Common myeloid progenitor, CD34-positive (primary cell): ENCODE data around the gene ACCSL.

Experiments
- CTCF ChIA-PET: fragments of 350-600 bp; sonication (Branson Sonifier 250); formaldehyde crosslinking; loops from one replicate; lab custom pipeline; 2021; ENCODE audit warnings: antibody characterized with exemption; lab: Charles Lee
- POLR2A ChIA-PET: fragments of 350-600 bp; sonication (Branson Sonifier 250); formaldehyde crosslinking; loops from one replicate; lab custom pipeline; 2021; ENCODE audit warnings: antibody characterized with exemption; lab: Charles Lee
- DNase-seq, 3 donors: peaks; one replicate each; pipeline versions ENCODE4 v3.0.0 to v3.0.0-alpha.2; 2013
- H3K27ac ChIP-seq, 2 experiments: 1 replicate in 1 of 2; 2 replicates in 1 of 2; pipeline ENCODE4 v1.7.0; 2013; ENCODE audit warnings: inconsistent platforms in 2 of 2, low read length in 2 of 2, mild to moderate bottlenecking in 2 of 2, low read depth in 1 of 2, moderate library complexity in 1 of 2; ENCODE audit not compliant: severe bottlenecking in 2 of 2, insufficient read depth in 1 of 2, poor library complexity in 1 of 2
- H3K27me3 ChIP-seq, 5 experiments: replicated peaks in 2 of 5; 1 replicate in 3 of 5; 2 replicates in 2 of 5; pipeline versions ENCODE4 v1.6.1 to v1.7.0; 2013; ENCODE audit warnings: low read length in 4 of 5, mild to moderate bottlenecking in 2 of 5, moderate library complexity in 2 of 5, inconsistent platforms in 1 of 5; ENCODE audit not compliant: insufficient read depth in 5 of 5, control insufficient read depth in 4 of 5
- H3K36me3 ChIP-seq, 4 experiments: 1 replicate in 2 of 4; 2 replicates in 2 of 4; pipeline versions ENCODE4 v1.6.1 to v1.7.0; 2013; ENCODE audit warnings: low read length in 3 of 4, control low read depth in 1 of 4, mild to moderate bottlenecking in 1 of 4; ENCODE audit not compliant: control insufficient read depth in 4 of 4, insufficient read depth in 4 of 4
- H3K4me1 ChIP-seq, 4 experiments: 1 replicate in 3 of 4; 2 replicates in 1 of 4; pipeline versions ENCODE4 v1.6.1 to v1.7.1; 2013; ENCODE audit warnings: low read length in 3 of 4, mild to moderate bottlenecking in 3 of 4, control low read depth in 1 of 4, inconsistent platforms in 1 of 4, moderate library complexity in 1 of 4; ENCODE audit not compliant: control insufficient read depth in 4 of 4, insufficient read depth in 4 of 4; ENCODE audit errors: control extremely low read depth in 1 of 4
- H3K4me3 ChIP-seq, 7 experiments: 1 replicate in 4 of 7; 2 replicates in 3 of 7; pipeline versions ENCODE4 v1.5.1 to v1.7.0; 2013; ENCODE audit warnings: mild to moderate bottlenecking in 7 of 7, low read length in 6 of 7, moderate library complexity in 6 of 7, inconsistent platforms in 2 of 7, low read depth in 2 of 7, control low read depth in 1 of 7; ENCODE audit not compliant: insufficient read depth in 4 of 7, control insufficient read depth in 1 of 7; ENCODE audit errors: extremely low read depth in 1 of 7
- H3K9me3 ChIP-seq, 5 experiments: 1 replicate in 4 of 5; 2 replicates in 1 of 5; pipeline versions ENCODE4 v1.6.1 to v1.7.1; 2013; ENCODE audit warnings: low read length in 4 of 5, mild to moderate bottlenecking in 2 of 5, inconsistent platforms in 1 of 5, low read depth in 1 of 5, moderate library complexity in 1 of 5; ENCODE audit not compliant: control insufficient read depth in 4 of 5, insufficient read depth in 2 of 5; ENCODE audit errors: control extremely low read depth in 1 of 5
- WGBS: methylation state at CpG from one replicate; pipeline ENCODE4 v1.1.5; 2013; ENCODE audit not compliant: insufficient coverage; 5-methylcytosine and 5-hydroxymethylcytosine counted together

ACCSL gene

GRCh38 chr11:44018127-44018521, 29.7 kb upstream of the ACCSL start:
- no peak overlapping the region for H3K4me3 ChIP-seq
- H3K27ac ChIP-seq = no peak overlapping the region
- H3K9me3 ChIP-seq = peaks cover 0 to 4% (median 0%) of the 10 kb centered on the region in 5 experiments
- no peaks in the 10 kb centered on the region for H3K36me3 ChIP-seq
- H3K4me1 ChIP-seq = no peaks in the 10 kb centered on the region
- peak in 1 of 3 donors; percentile 4 for DNase-seq
- POLR2A ChIA-PET = no interaction called here
- peaks cover 0 to 5% (median 0%) of the 10 kb centered on the region in 5 experiments for H3K27me3 ChIP-seq
- CTCF ChIA-PET = no interaction called here
- 27% methylated on average over 3 of the region's 4 CpGs for WGBS

GRCh38 chr11:44018829-44019228, 29.0 kb upstream of the ACCSL start:
- no peak for DNase-seq
- no peaks in the 10 kb centered on the region for H3K4me1 ChIP-seq
- WGBS = no CpG with 5 or more reads among the region's 2 CpGs
- peaks cover 0 to 4% (median 0%) of the 10 kb centered on the region in 5 experiments for H3K9me3 ChIP-seq
- H3K36me3 ChIP-seq = no peaks in the 10 kb centered on the region
- no peak overlapping the region for H3K4me3 ChIP-seq
- ChIA-PET POLR2A (no interaction called here), CTCF (no interaction called here)
- H3K27ac ChIP-seq = no peak overlapping the region
- H3K27me3 ChIP-seq = peaks cover 0 to 5% (median 0%) of the 10 kb centered on the region in 5 experiments

- Histone ChIP-seq H3K36me3 (no peaks in the 10 kb centered on the region), H3K27ac (no peak overlapping the region), H3K27me3 (peaks cover 0 to 3% (median 0%) of the 10 kb centered on the region in 5 experiments), H3K9me3 (peaks cover 0 to 8% (median 3%) of the 10 kb centered on the region in 5 experiments), H3K4me3 (no peak overlapping the region), H3K4me1 (no peaks in the 10 kb centered on the region)
- CTCF ChIA-PET = no interaction called here
- POLR2A ChIA-PET = no interaction called here
- WGBS = no CpG with 5 or more reads among the region's 1 CpG
- no peak for DNase-seq
Measured at GRCh38 chr11:44024977-44025376, 22.8 kb upstream of the ACCSL start.

GRCh38 chr11:44025727-44026126, 22.1 kb upstream of the ACCSL start:
- H3K4me3 ChIP-seq = no peak overlapping the region
- no peak overlapping the region for H3K27ac ChIP-seq
- no peaks in the 10 kb centered on the region for H3K36me3 ChIP-seq
- CTCF ChIA-PET = no interaction called here
- POLR2A ChIA-PET = no interaction called here
- peaks cover 0 to 3% (median 0%) of the 10 kb centered on the region in 5 experiments for H3K27me3 ChIP-seq
- peaks cover 0 to 8% (median 3%) of the 10 kb centered on the region in 5 experiments for H3K9me3 ChIP-seq
- H3K4me1 ChIP-seq = no peaks in the 10 kb centered on the region
- peak in 1 of 3 donors; percentile 3 for DNase-seq

GRCh38 chr11:44028401-44028800, 19.4 kb upstream of the ACCSL start:
- Histone ChIP-seq H3K4me1 (no peaks in the 10 kb centered on the region), H3K27ac (no peak overlapping the region), H3K4me3 (no peak overlapping the region), H3K36me3 (no peaks in the 10 kb centered on the region), H3K27me3 (peaks cover 0 to 9% (median 0%) of the 10 kb centered on the region in 5 experiments), H3K9me3 (peaks cover 0 to 4% (median 3%) of the 10 kb centered on the region in 5 experiments)
- POLR2A ChIA-PET = no interaction called here
- no peak for DNase-seq
- WGBS = 100% methylated on average over 1 of the region's 1 CpG
- CTCF ChIA-PET = interaction anchor here (0.7 to 1.3 kb wide), 4 partner anchors 8 to 138 kb away, joined by 3 read pairs; no protein-coding TSS in a partner anchor

GRCh38 chr11:44028816-44029506, 18.8 kb upstream of the ACCSL start:
- ChIA-PET CTCF (interaction anchor here (1.2 to 1.3 kb wide), 2 partner anchors 9 to 138 kb away, joined by 3 read pairs; no protein-coding TSS in a partner anchor), POLR2A (no interaction called here)
- Histone ChIP-seq H3K27ac (no peak overlapping the region), H3K27me3 (peaks cover 0 to 9% (median 0%) of the 10 kb centered on the region in 5 experiments), H3K4me1 (no peaks in the 10 kb centered on the region), H3K4me3 (no peak overlapping the region), H3K9me3 (peaks cover 0 to 4% (median 3%) of the 10 kb centered on the region in 5 experiments), H3K36me3 (no peaks in the 10 kb centered on the region)
- WGBS = 100% methylated on average over 2 of the region's 3 CpGs
- DNase-seq = no peak

- Histone ChIP-seq H3K4me3 (no peak overlapping the region), H3K4me1 (no peaks in the 10 kb centered on the region), H3K27ac (no peak overlapping the region), H3K9me3 (peaks cover 0 to 4% (median 3%) of the 10 kb centered on the region in 5 experiments), H3K27me3 (peaks cover 0 to 9% (median 0%) of the 10 kb centered on the region in 5 experiments), H3K36me3 (no peaks in the 10 kb centered on the region)
- DNase-seq = no peak
- ChIA-PET CTCF (interaction anchor here (1.3 kb wide), 1 partner anchor 139 kb away, joined by 3 read pairs; no protein-coding TSS in a partner anchor), POLR2A (no interaction called here)
- 100% methylated on average over 1 of the region's 1 CpG for WGBS
Measured at GRCh38 chr11:44029507-44029845, 18.3 kb upstream of the ACCSL start.
